Activated CD8-positive, alpha-beta memory T cell treated with anti-CD3 and anti-CD28 coated beads, Interleukin-2, amount 10 ng/mL, durations not matched to agents 7 days and 5 days (primary cell): ENCODE results near the gene PTPN20. TPM values are rescaled to one million over a fixed set of nuclear protein-coding genes. Genes with fewer than 3 reads are reported as not detected.
A peak's percentile ranks its signal among the peaks of the same experiment; 100 is the strongest.
"Not testable (repeated sequence)": the region's sequence is repeated elsewhere in the genome, so short reads cannot be mapped to it uniquely, and the experiment has no call there.

Source experiments
- ATAC-seq: fragments of 150-1000 bp; cut with Tn5 transposase; one replicate; pipeline ENCODE4 v1.10.0; 2021; ENCODE audit warnings: moderate library complexity
- CTCF ChIA-PET: fragments of 350-600 bp; sonication (Branson Sonifier 250); formaldehyde crosslinking; loops from one replicate; lab custom pipeline; 2021; ENCODE audit warnings: antibody characterized with exemption; lab: Charles Lee
- DNase-seq: peaks from one replicate; pipeline ENCODE4 v3.0.0-alpha.2; 2020
- H3K27ac Mint-ChIP-seq: one replicate; pipeline ENCODE4 v1.8.0; 2021; ENCODE audit warnings: mild to moderate bottlenecking, mixed read lengths
- H3K27me3 Mint-ChIP-seq: one replicate; pipeline ENCODE4 v1.8.0; 2021; ENCODE audit warnings: mixed read lengths
- H3K36me3 Mint-ChIP-seq: one replicate; pipeline ENCODE4 v1.8.0; 2021; ENCODE audit warnings: mild to moderate bottlenecking, mixed read lengths
- H3K4me1 Mint-ChIP-seq: one replicate; pipeline ENCODE4 v1.8.0; 2021; ENCODE audit warnings: mixed read lengths
- H3K4me3 Mint-ChIP-seq: one replicate; pipeline ENCODE4 v1.8.0; 2021; ENCODE audit warnings: mild to moderate bottlenecking, moderate library complexity, mixed read lengths
- H3K9me3 Mint-ChIP-seq: one replicate; pipeline ENCODE4 v1.8.0; 2022; ENCODE audit warnings: low read depth, mixed read lengths
- total RNA-seq, 2 experiments: library from RNA; stranded (reverse); gene quantifications; one replicate each; pipeline ENCODE4 v1.2.3, GENCODE V29; 2021

The PTPN20 gene
- total RNA-seq, result 1 to 10 TPM in 1 of 2 experiments, under 1 TPM in 1; 0.07 to 1.1 TPM

GRCh38 chr10:46911144-46911876, at the start of gene PTPN20:
TSS of gene PTPN20 (plus strand) at chr10:46911428. CDS start at chr10:46932500, 21,072 bp downstream.
- H3K27me3 Mint-ChIP-seq, H3K36me3 Mint-ChIP-seq, CTCF ChIA-PET, H3K4me3 Mint-ChIP-seq, DNase-seq, H3K4me1 Mint-ChIP-seq, H3K27ac Mint-ChIP-seq, H3K9me3 Mint-ChIP-seq: not testable (repeated sequence)
- peak; percentile 49 for ATAC-seq

- H3K36me3 Mint-ChIP-seq, H3K4me1 Mint-ChIP-seq, H3K9me3 Mint-ChIP-seq, H3K27ac Mint-ChIP-seq, H3K4me3 Mint-ChIP-seq, CTCF ChIA-PET, ATAC-seq, DNase-seq, H3K27me3 Mint-ChIP-seq: not testable (repeated sequence)
Observed at GRCh38 chr10:46869716-46870115, 41.5 kb upstream of the PTPN20 start.

GRCh38 chr10:46871583-46871982, 39.6 kb upstream of the PTPN20 start:
- H3K36me3 Mint-ChIP-seq, ATAC-seq, H3K27me3 Mint-ChIP-seq, CTCF ChIA-PET, H3K4me1 Mint-ChIP-seq, H3K9me3 Mint-ChIP-seq, DNase-seq, H3K27ac Mint-ChIP-seq, H3K4me3 Mint-ChIP-seq: not testable (repeated sequence)

- H3K27me3 Mint-ChIP-seq, H3K4me1 Mint-ChIP-seq, ATAC-seq, CTCF ChIA-PET, H3K4me3 Mint-ChIP-seq, H3K36me3 Mint-ChIP-seq, DNase-seq, H3K27ac Mint-ChIP-seq, H3K9me3 Mint-ChIP-seq: not testable (repeated sequence)
Observed at GRCh38 chr10:46875304-46875703, 35.9 kb upstream of the PTPN20 start.

- H3K9me3 Mint-ChIP-seq, H3K4me1 Mint-ChIP-seq, H3K27me3 Mint-ChIP-seq, ATAC-seq, H3K4me3 Mint-ChIP-seq, H3K36me3 Mint-ChIP-seq, CTCF ChIA-PET, H3K27ac Mint-ChIP-seq, DNase-seq: not testable (repeated sequence)
Observed at GRCh38 chr10:46876773-46877172, 34.5 kb upstream of the PTPN20 start.

GRCh38 chr10:46878761-46879160, 32.5 kb upstream of the PTPN20 start:
- H3K9me3 Mint-ChIP-seq, H3K27me3 Mint-ChIP-seq, H3K4me1 Mint-ChIP-seq, H3K27ac Mint-ChIP-seq, ATAC-seq, H3K36me3 Mint-ChIP-seq, DNase-seq, H3K4me3 Mint-ChIP-seq, CTCF ChIA-PET: not testable (repeated sequence)

- DNase-seq, H3K27ac Mint-ChIP-seq, H3K27me3 Mint-ChIP-seq, H3K9me3 Mint-ChIP-seq, H3K36me3 Mint-ChIP-seq, CTCF ChIA-PET, ATAC-seq, H3K4me3 Mint-ChIP-seq, H3K4me1 Mint-ChIP-seq: not testable (repeated sequence)
Observed at GRCh38 chr10:46890813-46891611, 20.2 kb upstream of the PTPN20 start.

GRCh38 chr10:46896762-46897692, 14.2 kb upstream of the PTPN20 start:
- H3K27ac Mint-ChIP-seq, H3K9me3 Mint-ChIP-seq, H3K4me3 Mint-ChIP-seq, ATAC-seq, CTCF ChIA-PET, H3K4me1 Mint-ChIP-seq, H3K27me3 Mint-ChIP-seq, H3K36me3 Mint-ChIP-seq, DNase-seq: not testable (repeated sequence)

- H3K4me3 Mint-ChIP-seq, ATAC-seq, H3K36me3 Mint-ChIP-seq, H3K27ac Mint-ChIP-seq, H3K27me3 Mint-ChIP-seq, DNase-seq, H3K4me1 Mint-ChIP-seq, H3K9me3 Mint-ChIP-seq, CTCF ChIA-PET: not testable (repeated sequence)
Observed at GRCh38 chr10:46901247-46901646, 10.0 kb upstream of the PTPN20 start.

GRCh38 chr10:46903874-46904273, 7.4 kb upstream of the PTPN20 start:
- H3K4me1 Mint-ChIP-seq, H3K9me3 Mint-ChIP-seq, DNase-seq, H3K36me3 Mint-ChIP-seq, ATAC-seq, H3K27me3 Mint-ChIP-seq, H3K27ac Mint-ChIP-seq, H3K4me3 Mint-ChIP-seq, CTCF ChIA-PET: not testable (repeated sequence)

- H3K27ac Mint-ChIP-seq, ATAC-seq, H3K9me3 Mint-ChIP-seq, CTCF ChIA-PET, DNase-seq, H3K4me1 Mint-ChIP-seq, H3K27me3 Mint-ChIP-seq, H3K36me3 Mint-ChIP-seq, H3K4me3 Mint-ChIP-seq: not testable (repeated sequence)
Observed at GRCh38 chr10:46906359-46906758, 4.9 kb upstream of the PTPN20 start.

GRCh38 chr10:46907185-46908117, 3.8 kb upstream of the PTPN20 start:
- H3K27ac Mint-ChIP-seq, H3K4me1 Mint-ChIP-seq, H3K27me3 Mint-ChIP-seq, H3K36me3 Mint-ChIP-seq, H3K4me3 Mint-ChIP-seq, CTCF ChIA-PET, DNase-seq, H3K9me3 Mint-ChIP-seq: not testable (repeated sequence)
- ATAC-seq, result peak; percentile 45
